ENCODE results near the gene TCF19. TPM values are rescaled to one million over a fixed set of nuclear protein-coding genes. Genes with fewer than 3 reads are reported as not detected.

TCF19 gene
- polyA plus RNA-seq, 2 of the 4 experiments (the other 2 are of a cell fraction) = 7.4 to 11.2 TPM

GRCh38 chr6:31178143-31179041, 20.0 kb downstream of the TCF19 start (continued):
- TF ChIP-seq ATOH8 (CRISPR knock-in tag; IDR thresholded peaks at IDR 0.05; ENCODE audit: low read depth) (no peak), ESRRA (IDR thresholded peaks at IDR 0.05; ENCODE audit: borderline replicate concordance, low read length) (no peak), CBX8 (IDR thresholded peaks at IDR 0.05) (no peak), REST (IDR thresholded peaks at IDR 0.05) (no peak)

GRCh38 chr6:31179042-31179386, 20.6 kb downstream of the TCF19 start:
- H3K4me2 ChIP-seq = no peak overlapping the region; the same call in 2 of the 3 replicates
- CTCF ChIA-PET = interaction anchor here (0.7 to 1.5 kb wide), 2 partner anchors 10 to 263 kb away, joined by 3 read pairs; no protein-coding TSS in a partner anchor
- POLR2A ChIA-PET = no interaction called here
- DNase-seq (ENCODE audit: low read depth in 1 of 2, low spot score in 1 of 2) = no peak
- H3K27ac ChIP-seq = no peak overlapping the region
- no peak for ATAC-seq
- H3K4me1 ChIP-seq = peaks cover 16% of the 10 kb centered on the region; the same call in 2 of the 3 replicates
- WGBS (ENCODE audit: missing lambda C conversion rate) = 87% methylated on average over 4 of the region's 4 CpGs
- no peak for FAIRE-seq
- no peaks in the 10 kb centered on the region for H3K9me3 ChIP-seq
- TF ChIP-seq POLR2A (IDR thresholded peaks at IDR 0.05; ENCODE audit: low read length) (no peak), HDAC2 (IDR thresholded peaks at IDR 0.05) (no peak), CEBPB (IDR thresholded peaks at IDR 0.05) (no peak), HMGXB4 (CRISPR knock-in tag; IDR thresholded peaks at IDR 0.05; ENCODE audit: borderline replicate concordance) (no peak)
- H3K4me3 ChIP-seq = no peak overlapping the region

- ATAC-seq (no peak), FAIRE-seq (no peak), DNase-seq (ENCODE audit: low read depth in 1 of 2, low spot score in 1 of 2) (no peak)
- 97% methylated on average over 8 of the region's 8 CpGs for WGBS (ENCODE audit: missing lambda C conversion rate)
- H3K9me3 ChIP-seq = no peaks in the 10 kb centered on the region
- no peak overlapping the region for H3K27ac ChIP-seq
- H3K4me3 ChIP-seq = no peak overlapping the region
- H3K4me2 ChIP-seq = no peak overlapping the region
- POLR2A ChIA-PET = no interaction called here
- CTCF ChIA-PET = interaction anchor here (0.7 to 1.5 kb wide), 3 partner anchors 9 to 264 kb away, joined by 3 read pairs; no protein-coding TSS in a partner anchor
- TF ChIP-seq JUNB (IDR thresholded peaks at IDR 0.05) (no peak), FOXS1 (CRISPR knock-in tag; IDR thresholded peaks at IDR 0.05) (no peak), HDAC2 (IDR thresholded peaks at IDR 0.05) (no peak), EHMT2 (IDR thresholded peaks at IDR 0.05; ENCODE audit: low read depth) (no peak), EHF (CRISPR knock-in tag; IDR thresholded peaks at IDR 0.05) (no peak), MYC (IDR thresholded peaks at IDR 0.05; ENCODE audit: borderline replicate concordance, low read length) (no peak), GATA3 (IDR thresholded peaks at IDR 0.05; ENCODE audit: borderline replicate concordance) (no peak), CBX8 (IDR thresholded peaks at IDR 0.05) (no peak), TP53 (CRISPR knock-in tag; IDR thresholded peaks at IDR 0.05) (no peak)
- peaks cover 16% of the 10 kb centered on the region; the same call in 2 of the 3 replicates for H3K4me1 ChIP-seq
Measured at GRCh38 chr6:31179896-31180295, 21.5 kb downstream of the TCF19 start.

All from A549 (cell line).